ENCODE results near the gene ODAD3.
"Not testable (repeated sequence)": the region's sequence is repeated elsewhere in the genome, so short reads cannot be mapped to it uniquely, and the experiment has no call there.

Gene ODAD3

DNA sequence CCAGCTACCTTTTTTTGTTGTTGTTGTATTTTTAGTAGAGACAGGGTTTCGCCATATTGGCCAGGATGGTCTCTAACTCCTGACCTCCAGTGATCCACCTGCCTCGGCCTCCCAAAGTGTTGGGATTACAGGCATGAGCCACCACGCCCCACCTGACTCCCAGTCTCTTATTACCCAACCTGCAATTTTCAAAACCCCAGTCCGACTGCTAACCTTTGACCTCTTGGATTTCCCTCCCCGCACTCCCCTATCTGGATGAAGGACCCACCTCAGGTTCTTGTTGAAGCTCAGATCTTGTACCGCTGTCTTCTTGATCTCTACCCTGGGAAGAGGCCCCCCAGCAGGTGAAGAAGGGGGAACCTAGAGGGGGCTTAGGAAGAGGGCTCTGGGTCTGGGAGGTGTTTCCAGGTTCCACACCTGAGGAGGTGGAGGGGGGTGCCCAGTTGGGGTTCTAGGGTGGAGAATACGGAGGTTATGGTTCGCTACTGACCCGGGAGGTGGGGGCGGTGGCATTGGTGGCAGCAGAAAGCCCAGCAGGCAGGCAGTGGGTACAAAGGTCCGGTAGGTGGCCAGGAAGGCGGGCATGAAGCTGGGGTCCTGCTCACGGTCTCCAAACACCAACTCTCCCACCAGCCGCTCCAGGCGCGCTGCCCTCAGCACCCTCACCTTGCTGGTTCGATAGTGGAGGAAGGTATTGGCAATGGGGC, 18.4 kb downstream of the ODAD3 start:
- no peak for TF ChIP-seq CTCF (IDR thresholded peaks at IDR 0.05; ENCODE audit: extremely low read depth, insufficient read depth, missing control alignments)
- DNase-seq (ENCODE audit: low spot score) = no peak
- in situ Hi-C loops (cut with MboI; ENCODE audit: low pct_unique_long_range_greater_than_20kb, low sequenced_read_pairs, unreplicated experiment) = no loop called here

DNA sequence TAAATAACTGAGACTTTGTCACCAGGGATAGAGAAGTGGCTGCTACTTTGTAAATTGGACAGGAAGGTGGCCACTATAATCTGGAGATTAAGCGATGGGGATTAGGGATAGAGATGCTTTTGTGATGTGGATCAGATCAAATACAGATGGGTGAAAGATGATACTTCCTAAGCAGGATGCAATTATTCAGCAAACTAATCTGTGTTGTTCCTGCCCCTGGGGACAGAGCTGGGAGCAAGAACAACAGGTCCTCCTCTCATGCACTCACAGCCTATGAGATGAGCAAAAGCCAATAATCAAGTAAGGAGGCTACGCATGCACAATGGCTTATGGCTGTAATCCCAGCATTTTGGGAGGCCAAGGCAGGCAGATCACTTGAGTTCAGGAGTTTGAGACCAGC, 20.4 kb downstream of the ODAD3 start:
- in situ Hi-C loops (cut with MboI; ENCODE audit: low pct_unique_long_range_greater_than_20kb, low sequenced_read_pairs, unreplicated experiment) = no loop called here
- no peak for TF ChIP-seq CTCF (IDR thresholded peaks at IDR 0.05; ENCODE audit: extremely low read depth, insufficient read depth, missing control alignments)
- no peak for DNase-seq (ENCODE audit: low spot score)

GRCh38 chr19:11410682-11411081, 24.2 kb downstream of the ODAD3 start:
- in situ Hi-C loops (cut with MboI; ENCODE audit: low pct_unique_long_range_greater_than_20kb, low sequenced_read_pairs, unreplicated experiment) = no loop called here
- no peak for DNase-seq (ENCODE audit: low spot score)
- no peak for TF ChIP-seq CTCF (IDR thresholded peaks at IDR 0.05; ENCODE audit: extremely low read depth, insufficient read depth, missing control alignments)

DNA sequence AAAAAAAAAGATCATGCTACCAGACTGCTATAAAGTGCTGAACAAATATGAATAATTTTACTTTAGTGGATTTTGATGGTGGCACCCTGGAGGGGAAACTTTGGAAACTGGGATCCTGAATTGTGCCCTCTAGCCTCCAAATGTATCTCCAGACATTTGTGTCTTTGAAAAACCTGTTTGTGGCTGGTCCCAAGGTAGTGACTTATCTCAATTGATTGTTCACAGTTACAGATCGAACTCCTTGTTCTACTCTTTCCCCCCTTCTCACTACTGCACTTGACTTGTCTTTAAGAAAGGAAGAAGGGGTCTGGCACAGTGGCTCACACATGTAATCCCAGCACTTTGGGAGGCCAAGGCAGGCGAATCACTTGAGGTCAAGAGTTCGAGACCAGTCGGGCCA, 26.3 kb downstream of the ODAD3 start:
- in situ Hi-C loops (cut with MboI; ENCODE audit: low pct_unique_long_range_greater_than_20kb, low sequenced_read_pairs, unreplicated experiment) = no loop called here
- TF ChIP-seq CTCF (IDR thresholded peaks at IDR 0.05; ENCODE audit: extremely low read depth, insufficient read depth, missing control alignments) = no peak
- DNase-seq (ENCODE audit: low spot score) = no peak

DNA sequence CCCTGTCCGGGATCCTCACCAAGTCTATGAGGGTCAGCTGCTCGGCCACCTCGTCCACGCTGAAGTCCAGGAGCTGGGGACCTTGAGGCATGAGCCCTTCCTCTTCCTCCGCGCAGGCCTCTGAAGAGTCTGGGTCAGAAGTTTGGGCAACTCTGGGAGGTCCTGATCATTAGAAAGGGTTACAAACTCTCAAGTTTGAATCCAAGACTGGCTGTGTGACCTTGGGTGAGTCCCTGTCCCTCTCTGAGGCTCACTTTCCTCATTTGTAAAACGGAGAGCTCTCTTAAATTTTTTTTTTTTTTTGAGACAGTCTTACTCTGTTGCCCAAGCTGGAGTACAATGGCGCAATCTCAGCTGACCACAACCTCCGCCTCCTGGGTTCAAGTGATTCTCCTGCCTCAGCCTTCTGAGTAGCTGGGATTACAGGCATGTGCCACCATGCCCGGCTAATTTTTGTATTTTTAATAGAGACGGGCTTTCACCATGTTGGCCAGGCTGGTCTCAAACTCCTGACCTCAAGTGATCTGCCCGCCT, 28.2 kb downstream of the ODAD3 start:
- in situ Hi-C loops (cut with MboI; ENCODE audit: low pct_unique_long_range_greater_than_20kb, low sequenced_read_pairs, unreplicated experiment); DNase-seq (ENCODE audit: low spot score): not testable (repeated sequence)

DNA sequence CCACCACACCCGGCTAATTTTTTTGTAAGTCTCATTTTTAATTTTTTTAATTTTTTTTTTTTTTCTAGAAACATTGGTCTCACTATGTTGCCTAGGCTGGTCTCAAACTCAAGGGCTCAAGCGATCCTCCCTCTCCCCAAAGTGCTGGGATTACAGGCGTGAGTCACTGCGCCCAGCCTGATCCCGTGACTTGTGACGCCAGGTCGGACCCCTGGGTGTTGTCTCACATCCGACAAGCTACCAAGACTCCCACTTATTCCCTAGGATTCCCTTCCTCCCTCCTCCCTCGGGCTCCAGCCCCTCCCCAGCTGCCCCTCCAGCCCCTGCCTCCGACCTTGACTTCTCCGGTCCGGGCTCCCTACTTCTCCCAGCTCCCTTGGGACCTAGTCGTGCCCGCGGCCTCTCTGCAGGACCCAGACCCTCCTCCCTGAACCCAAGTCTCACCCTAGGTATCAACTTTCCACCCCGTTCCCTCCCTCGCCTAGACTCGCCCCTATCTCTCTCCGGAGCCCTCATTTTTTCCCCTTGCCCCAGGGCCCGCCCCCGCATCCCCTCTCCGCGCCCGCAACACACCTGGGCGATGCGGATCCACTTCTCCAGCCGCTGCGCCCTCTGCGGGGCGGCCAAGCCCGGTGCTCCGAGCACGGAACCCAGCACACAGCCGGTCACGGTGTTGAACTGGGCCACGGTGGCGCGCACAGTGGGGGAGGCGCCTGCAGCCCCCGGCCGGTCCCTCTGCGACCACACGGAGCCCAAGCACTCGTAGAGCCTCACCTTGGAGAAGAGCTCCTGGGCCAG, 28.9 kb downstream of the ODAD3 start:
- no peak for TF ChIP-seq CTCF (IDR thresholded peaks at IDR 0.05; ENCODE audit: extremely low read depth, insufficient read depth, missing control alignments)
- DNase-seq (ENCODE audit: low spot score) = no peak
- in situ Hi-C loops (cut with MboI; ENCODE audit: low pct_unique_long_range_greater_than_20kb, low sequenced_read_pairs, unreplicated experiment) = no loop called here
